ENCODE data around the gene TRPM3.
A peak's percentile ranks its signal among the peaks of the same experiment; 100 is the strongest.
"Not testable (repeated sequence)": the region's sequence is repeated elsewhere in the genome, so short reads cannot be mapped to it uniquely, and the experiment has no call there.

Gene TRPM3

DNA sequence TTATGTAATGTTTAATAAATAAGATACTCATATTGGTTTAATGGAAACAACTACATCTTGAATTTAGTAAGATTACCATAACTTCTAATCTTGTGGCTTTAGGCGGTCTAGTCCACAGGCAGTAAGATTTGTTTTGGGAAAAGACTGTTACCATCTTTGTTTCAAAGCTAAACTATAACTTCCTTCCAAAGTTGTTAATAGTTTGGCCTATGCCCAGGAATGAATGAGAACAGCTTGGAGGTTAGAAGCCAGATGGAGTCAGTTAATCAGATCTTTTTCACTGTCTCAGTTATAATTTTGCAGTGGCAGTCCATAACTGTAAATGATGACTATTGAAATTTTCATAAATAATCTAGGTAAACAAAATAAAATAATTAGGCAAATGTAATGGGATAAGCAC is 465.1 kb downstream of the TRPM3 start:
- DNase-seq (ENCODE audit: low spot score) = no peak

DNA sequence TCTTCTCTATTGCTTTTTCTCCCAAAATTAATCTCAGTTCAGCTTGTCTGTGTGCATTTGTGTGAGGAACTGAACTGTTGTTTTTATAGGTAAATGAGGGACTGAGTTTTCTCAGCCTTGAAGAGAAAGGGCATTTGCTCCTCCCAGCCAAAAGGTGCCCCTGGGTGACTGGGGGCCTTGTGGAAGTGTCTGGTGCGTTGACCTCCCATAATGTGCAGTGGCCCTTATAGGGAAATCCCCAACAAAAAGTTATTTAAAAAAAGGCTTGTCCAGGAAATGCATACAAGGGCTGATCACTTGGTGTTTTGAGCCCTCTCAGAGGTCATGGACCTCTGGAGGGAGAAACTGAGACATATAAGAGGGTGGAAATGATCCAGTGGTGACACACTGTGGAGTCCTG is 467.3 kb downstream of the TRPM3 start:
- no peak for DNase-seq (ENCODE audit: low spot score)

DNA sequence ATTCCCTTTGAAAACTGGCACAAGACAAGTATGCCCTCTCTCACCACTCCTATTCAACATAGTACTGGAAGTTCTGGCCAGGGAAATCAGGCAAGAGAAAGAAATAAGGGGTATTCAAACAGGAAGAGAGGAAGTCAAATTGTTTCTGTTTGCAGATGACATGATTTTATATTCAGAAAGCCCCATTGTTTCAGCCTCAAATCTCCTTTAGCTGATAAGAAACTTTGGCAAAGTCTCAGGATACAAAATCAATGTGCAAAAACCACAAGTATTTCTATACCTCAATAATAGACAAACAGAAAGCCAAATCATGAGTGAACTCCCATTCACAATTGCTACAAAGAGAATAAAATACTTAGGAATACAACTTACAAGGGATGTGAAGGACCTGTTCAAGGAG is 476.8 kb downstream of the TRPM3 start:
- not testable (repeated sequence) for DNase-seq (ENCODE audit: low spot score)

DNA sequence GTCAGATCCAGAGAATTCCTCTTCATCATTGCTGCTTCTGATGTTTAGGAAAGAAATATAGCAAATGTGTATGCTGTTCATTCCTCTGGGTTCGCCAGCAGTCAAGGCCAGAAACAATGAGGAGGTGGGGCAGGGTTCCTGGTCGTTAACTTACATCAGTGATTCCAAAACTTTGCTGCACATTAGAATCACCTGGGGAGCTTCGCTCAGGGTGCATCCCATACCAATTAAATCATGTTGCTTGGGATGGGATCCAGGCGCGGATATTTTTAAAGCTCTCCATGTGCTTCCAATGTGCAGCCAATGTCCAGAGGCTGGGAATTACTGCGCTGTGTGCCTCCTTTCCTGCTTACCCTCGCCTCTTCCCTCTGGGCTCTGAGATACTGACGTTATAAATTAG is 479.1 kb downstream of the TRPM3 start:
- DNase-seq (ENCODE audit: low spot score) = no peak

DNA sequence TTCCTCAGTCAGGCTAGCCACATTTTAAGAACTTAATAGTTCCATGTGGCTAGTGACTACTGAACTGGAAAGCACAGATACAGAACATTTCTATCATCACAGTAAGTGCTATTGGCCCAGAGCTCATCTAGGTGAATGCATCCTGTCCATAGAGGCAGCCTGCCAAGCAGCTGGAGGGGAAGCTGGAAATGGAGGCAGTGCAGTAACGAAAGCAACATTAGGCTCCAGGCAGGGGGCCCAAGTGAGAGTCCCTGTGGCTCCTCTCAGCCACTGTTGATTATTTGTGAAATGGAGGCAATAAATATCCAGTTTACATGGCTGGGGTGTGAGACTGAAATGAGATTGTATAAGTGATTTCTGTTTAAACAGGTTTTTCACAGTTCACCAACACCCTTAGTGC is 479.8 kb downstream of the TRPM3 start:
- no peak for DNase-seq (ENCODE audit: low spot score)

DNA sequence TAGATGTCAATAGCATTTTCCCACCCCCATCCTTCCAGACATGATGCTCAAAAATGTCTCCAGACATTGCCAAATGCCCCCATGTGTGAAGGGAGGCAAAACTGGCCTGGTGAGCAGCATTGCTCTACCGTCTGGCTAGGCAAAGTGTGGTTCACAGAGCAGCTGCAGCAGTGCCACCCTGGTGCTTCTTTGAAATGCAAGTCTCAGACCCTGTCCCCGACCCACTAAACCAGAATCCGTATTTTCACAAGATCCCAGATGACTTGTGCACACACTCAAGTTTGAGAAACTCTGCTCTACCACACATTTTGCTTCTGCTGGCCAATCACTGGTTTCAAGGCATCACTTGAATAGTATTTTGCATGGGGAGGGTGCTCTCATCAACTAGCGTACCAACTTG is 480.4 kb downstream of the TRPM3 start:
- no peak for DNase-seq (ENCODE audit: low spot score)

DNA sequence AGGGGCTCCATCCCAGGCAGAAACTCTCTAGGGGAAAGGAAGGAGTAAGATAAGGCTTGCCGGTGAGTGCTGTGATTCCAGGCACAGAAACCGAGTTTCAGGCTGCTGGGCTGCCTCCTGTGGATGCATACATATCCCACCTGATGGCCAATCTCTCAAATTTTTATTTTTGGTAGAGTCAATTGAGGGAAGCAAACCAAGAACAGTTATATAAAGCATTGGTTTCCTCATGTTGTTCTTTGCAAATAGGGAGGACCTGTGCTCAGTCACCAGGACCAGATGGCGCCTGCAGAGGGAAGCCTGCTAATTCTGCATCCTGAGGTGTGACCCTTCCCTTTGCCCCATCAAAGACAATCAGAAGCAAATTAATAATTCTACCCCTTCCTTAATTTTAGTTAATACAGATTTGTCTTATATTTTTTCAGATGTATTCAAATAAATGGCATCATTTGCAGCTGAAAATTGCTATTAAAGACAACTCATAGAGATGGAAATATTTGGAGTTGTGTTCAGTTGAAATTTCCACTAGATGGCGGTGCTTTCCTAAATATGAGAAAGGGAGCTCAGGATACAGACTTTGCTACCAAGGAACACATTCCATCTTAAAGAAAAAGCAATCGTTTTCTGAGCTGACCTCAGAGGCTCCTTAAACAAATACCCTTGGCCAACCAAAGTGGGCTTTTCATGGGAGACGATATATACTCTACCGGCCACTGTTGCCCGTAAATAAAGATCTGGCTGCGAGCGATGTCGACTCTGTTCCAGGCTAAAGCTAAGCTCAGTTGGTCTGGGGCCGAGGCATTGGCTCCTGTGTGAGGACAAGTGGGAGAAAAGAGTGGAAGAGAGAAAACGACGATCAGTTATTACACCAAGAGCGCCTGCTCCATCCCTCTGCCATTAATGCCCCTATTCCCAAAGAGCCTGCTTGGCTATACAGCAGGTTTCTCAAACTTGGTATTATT is 481.3 kb downstream of the TRPM3 start:
- DNase-seq (ENCODE audit: low spot score) = peak; percentile 77

DNA sequence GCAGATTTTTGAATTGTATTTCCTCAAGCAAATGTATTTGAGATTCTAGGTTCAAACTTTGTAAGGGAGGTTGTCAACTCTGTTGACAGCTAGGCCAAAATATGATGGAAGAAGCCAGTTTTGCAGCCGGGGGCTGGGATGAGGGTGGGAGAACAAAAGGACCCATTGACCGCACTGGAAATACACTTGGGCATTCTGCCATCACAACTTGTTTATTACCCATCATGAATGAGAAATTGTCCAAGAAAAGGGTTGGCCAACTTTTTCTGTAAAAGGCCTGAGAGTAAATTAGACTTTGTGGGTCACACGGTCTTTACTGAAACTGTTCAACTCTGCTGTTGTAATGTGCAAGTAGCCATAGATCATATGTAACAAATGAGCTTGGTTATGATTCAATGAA is 485.6 kb downstream of the TRPM3 start:
- DNase-seq (ENCODE audit: low spot score) = no peak

DNA sequence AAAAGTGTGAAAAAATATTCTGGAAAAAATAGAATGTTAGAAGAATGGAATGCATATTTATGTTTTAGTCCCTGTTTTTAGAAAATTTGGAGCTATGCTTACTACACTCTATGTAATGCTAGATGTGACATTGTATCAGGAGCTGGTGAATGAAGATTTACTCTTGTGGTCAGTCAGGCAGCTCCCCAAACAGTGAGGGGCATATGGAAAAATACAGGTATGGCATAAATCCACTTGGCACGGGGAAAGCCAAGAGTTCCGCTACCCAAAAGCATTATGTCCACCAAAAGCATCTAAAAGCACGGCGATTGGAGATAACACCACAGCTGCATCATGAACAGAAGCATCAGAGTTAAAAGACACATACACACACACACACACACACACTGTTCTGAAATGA is 486.7 kb downstream of the TRPM3 start:
- no peak for DNase-seq (ENCODE audit: low spot score)

DNA sequence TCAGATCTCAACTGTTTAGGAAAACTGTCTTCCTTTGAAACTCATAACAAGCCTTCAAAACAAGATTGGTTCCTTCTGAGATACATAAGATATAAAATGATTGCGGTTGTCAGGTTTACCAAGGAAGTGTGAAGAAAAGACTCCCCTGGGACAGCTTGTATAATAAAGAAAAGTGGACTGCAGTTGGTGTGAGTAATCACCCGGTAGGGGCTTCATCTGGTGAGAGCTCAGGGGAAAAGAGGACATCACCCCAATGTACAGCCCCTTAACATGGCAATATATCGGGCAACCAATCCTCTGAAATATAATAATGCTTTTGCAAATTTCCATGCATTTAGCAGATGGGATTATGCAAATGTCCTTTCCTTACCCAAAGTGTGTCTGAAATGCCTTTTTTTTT is 490.4 kb downstream of the TRPM3 start:
- no peak for DNase-seq (ENCODE audit: low spot score)

DNA sequence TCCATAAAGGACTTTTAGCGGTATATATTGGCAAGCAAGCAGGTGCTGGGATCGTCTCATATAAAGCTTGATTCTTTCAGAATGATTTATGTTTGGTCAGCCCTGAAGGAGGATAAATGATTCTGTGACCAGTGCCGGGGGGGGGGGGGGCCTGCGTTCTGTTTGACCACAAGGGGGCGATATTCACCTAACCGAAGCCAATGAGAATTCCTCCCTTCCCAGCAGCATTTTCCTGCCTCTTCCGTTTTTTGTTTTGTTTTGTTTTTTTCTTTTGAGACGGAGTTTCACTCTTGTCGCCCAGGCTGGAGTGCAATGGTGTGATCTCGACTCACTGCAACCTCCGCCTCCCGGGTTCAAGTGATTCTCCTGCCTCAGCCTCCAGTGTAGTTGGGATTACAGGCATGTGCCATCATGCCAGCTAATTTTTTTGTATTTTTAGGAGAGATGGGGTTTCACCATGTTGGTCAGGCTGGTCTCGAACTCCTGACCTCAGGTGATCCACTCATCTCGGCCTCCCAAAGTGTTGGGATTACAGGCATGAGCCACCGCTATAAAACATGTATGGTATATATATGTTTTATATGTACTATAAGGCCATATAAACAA is 492.2 kb downstream of the TRPM3 start:
- not testable (repeated sequence) for DNase-seq (ENCODE audit: low spot score)

DNA sequence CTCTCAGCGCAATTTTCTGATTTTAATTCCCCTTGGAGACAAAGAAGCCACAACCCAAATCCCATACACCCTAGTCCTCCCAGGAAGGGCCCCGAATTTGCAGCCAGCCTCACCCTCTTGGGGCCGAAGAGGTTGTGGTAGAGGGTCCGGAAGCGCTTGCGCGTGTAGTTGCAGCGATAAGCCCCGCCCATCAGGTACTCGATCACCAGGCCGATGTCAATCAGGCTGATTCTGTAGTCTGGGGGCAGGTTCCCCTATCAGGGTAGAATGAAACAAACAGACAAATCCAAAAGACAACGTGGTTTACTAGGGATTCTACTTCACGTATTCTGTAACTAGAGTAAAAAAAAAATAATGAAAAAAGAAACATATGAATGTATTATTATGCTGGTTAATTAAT is 496.3 kb downstream of the TRPM3 start:
- DNase-seq (ENCODE audit: low spot score) = no peak

DNA sequence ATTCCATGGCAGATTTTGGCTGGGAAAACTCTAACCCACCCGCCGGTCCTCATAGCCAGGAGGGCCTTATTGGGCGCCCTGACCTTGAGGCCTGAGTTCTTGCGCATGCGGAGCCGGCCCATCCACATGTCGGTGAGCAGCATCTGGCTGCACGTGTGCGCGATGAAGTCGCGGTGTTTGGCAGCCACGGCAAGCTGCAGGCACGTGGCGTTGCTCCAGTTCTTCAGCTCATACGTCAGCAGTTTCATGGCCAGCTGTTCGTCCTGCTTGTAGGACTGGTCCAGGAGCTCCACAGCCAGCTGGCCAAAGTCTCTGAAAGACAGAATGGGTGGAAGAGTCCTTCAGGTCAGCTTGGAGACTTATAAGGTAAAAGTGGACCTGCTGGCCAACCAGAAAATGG is 502.6 kb downstream of the TRPM3 start:
- DNase-seq (ENCODE audit: low spot score) = no peak

DNA sequence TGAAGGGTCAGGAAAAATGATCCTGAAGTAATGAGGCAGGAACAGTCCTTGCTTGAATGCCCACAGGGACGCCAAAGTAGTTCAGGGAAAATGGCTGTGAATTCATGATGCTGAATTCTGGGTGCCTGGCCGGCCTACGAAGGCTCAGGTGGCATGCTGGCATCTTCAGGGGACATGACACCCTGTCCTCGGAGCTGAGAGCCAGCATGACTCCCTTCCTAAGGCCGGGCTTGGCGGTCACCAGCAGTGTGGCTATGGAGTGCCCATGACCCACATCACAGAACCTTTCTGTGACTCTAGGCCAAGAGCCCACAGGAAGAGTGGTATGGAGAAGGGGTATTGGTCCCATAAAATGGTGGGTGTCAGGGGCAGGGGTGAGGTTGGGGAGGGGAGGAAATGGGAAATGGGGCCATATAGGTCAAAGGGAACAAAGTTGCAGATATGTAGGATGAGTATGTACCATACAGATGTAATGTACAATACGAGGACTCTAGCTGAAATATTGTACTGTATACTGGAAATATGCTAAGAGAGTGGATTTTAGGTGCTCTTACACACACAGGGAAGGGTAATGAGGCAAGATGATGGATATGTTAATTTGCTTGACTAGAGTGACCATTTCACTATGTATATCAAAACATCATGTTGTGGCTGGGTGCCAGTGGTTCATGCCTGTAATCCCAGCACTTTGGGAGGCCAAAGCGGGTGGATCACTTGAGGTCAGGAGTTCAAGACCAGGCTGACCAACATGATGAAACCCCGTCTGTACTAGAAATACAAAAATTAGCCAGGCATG is 504.2 kb downstream of the TRPM3 start:
- DNase-seq (ENCODE audit: low spot score) = no peak

DNA sequence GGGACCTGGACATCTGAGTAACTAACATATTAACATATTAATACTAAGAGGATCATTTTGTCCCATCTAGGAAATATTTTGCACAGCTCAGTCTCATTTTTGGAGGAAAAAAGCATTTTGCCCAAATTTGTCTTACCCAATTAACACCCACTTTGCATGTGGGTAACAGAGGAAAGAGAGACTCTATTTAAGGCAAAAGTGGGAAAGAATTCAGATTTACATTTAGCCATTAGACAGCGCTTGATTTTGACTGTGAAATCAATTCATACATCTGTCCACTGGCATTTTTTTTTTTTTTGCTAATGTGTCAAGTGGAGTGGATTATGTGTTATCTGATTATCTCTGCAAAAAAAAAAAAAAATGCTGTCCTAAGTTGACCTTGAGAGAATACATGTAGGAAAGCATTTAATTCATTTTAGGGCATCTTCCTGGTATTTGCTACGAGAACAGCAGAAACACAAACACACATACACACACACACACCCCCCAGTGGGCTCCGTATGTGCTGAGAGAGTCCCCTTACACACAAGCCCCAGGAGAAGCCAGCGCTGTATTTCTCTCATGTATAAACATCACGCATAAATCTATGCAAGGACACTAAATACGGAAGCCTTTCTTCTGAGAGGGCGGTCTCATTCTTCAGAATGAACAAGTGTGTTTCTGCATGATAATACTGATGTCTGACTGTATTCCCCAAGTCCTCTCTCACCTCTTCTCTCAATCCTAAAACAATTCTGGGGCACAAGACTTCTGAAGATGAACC is 505.0 kb downstream of the TRPM3 start:
- no peak for DNase-seq (ENCODE audit: low spot score)

DNA sequence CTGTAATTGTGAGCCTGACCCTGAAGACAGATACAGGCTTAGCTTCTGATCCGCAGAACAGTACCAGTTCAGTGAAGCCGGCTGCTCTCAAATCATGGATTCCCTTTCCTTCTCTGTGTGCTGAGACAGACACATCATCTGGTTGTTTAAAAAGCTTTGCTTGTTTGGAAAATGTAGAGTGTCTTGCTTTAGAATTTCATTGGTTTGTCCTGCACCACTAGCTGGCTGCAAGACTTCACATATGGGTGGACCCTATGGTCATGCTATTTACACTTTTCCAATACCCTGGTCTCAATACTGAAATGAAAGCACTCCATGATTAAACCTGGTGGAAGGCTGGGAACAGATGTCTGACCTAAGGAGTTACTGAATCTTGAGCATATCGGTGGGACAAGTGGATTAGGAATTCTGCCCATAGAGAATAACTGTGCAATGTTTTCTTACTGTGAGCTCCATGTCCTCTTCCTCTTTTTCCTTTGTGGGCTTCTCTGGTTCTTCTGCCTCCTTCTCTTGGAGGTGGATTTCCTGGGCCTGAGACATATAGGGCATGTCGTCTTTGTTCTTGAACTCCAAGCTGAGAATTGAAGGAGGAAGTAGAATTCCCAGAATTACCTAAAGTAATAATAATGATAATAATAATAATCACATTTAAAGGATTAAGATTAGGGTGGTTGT is 505.8 kb downstream of the TRPM3 start:
- no peak for DNase-seq (ENCODE audit: low spot score)

DNA sequence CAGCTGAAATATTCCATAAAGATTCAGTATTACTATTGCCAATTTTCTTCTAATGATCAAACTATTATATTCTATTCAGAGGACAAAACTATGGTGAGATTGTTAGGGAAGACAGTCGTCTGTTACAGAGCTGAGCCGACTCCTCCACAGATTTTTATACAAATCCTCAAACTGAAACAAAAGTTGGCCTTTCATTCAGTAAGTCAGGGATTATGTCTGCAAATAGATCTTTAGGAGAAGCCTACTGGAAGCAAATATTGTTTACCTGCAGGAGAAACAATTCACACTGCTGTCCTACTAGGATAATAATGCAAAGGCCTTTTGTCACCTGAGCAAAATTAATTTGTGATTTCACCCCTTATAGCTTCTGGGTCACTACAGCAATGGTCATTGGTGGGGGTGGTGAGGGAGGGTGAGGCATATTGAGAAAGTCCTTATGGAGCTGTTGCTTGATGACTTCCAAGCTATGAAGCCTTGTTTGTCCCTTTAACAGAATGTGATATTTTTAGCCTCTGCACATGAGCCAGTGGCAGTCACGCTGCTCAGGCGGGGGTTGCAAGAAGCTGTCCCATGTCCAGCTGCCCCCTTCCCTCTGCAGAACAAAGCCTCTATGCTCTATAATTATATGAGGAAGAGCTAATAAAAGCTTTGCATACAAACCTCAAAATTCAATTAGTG is 506.5 kb downstream of the TRPM3 start:
- DNase-seq (ENCODE audit: low spot score) = peak; percentile 74

DNA sequence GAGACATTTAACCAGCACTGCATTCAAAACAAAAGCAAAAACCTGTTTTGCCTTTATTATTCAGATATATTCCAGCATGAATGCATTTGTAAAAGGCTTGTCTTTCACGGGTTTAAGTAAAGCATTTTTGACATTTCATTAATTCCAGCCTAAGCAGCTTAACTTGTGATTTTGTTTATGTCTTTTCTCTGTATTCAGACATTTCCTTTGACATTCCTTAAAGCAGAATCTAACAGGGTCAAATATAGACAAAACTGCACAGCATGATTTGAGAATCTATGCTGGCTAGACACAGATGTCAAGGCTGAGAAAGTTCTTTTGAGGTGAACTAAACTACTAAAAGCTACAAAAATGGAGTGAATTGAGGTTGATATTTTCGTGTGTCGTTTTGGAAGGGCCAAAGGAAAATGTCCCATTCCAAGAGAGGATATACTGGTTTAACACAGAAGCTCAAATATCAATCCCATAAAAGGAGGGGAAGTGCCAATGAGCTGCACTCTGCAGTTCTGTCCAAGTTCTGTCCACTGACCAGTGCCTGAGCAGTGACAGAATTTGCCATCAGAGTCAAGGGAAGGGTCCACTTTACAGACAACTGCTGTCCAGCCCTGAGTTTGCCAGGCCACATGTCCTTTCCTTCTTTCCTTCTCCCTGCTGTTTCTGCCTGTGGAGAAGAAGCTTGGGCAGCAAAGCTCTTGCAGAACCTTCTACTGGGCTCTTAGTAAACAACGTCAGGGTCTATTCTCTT is 508.2 kb downstream of the TRPM3 start:
- DNase-seq (ENCODE audit: low spot score) = no peak

DNA sequence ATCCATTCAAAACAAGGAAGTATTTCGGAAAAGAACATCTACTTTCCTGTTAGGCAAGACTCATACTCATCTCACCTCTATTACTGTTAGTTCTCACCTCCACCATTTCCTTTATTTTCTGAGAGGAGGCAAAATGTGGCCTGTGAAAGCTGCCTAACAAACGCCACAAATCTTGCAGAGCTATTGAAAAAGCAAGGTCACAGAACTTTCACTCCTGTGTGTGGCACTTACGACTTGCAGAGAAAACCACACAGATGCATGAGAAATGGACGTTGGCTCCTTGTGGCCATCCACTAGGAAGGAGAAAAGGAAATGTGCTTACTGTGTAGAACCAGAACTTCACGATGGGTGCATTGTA is 511.2 kb downstream of the TRPM3 start:
- no peak for DNase-seq (ENCODE audit: low spot score)

All from Ammon's horn (tissue), 1 donor.